Skeletal muscle cell (primary cell): ENCODE results near the gene FBXO44.
"Not testable (repeated sequence)": the region's sequence is repeated elsewhere in the genome, so short reads cannot be mapped to it uniquely, and the experiment has no call there.

Experiments
- DNase-seq: peaks from one replicate; pipeline ENCODE4 v3.0.0-alpha.2; 2010; ENCODE audit warnings: low read depth
- H3K4me3 ChIP-seq: 2 replicates; pipeline ENCODE4 v1.5.1; 2011; ENCODE audit warnings: low read depth, mild to moderate bottlenecking, control low read depth, low read length, moderate library complexity

FBXO44 gene

DNA sequence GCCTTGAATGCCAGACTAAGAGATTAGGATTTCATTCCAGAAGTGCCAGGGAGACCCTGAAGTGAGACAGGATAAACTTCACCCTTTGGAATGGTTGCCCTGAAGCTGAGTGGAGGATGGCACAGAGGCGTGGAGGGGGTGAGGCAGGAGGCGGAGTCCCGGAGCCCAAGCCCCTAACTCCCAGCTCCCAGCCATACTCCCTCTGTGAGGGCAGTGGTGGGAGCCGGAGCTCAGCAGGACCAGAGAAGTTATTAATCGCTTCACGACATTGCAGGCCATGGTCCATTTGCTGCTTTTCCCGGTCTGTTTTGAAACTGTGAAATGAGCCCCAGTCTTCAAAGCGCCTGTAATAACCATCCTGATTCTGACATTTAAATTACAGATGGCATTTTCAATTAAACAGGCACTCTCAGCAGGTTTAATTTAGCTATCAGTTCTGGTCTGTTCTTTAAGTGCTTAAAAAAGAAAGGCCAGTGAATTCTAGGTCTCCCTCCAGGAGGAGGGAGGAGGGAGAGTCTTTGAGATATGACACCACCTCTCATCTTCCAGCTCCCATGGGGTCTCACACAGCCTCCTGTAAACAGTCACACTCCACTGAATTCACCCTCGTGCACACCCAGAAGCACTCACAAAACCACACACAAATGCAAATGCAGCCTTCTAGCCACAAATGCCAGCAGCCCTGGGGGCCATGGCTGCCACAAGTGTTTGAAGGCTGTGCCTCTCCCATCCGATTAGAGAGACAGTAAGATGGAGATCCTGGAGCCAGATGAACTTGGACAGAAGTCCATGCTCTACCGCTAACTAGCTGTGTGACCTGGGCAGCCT is 20.1 kb upstream of the FBXO44 start:
- H3K4me3 ChIP-seq: no peak overlapping the region
- DNase-seq: no peak

DNA sequence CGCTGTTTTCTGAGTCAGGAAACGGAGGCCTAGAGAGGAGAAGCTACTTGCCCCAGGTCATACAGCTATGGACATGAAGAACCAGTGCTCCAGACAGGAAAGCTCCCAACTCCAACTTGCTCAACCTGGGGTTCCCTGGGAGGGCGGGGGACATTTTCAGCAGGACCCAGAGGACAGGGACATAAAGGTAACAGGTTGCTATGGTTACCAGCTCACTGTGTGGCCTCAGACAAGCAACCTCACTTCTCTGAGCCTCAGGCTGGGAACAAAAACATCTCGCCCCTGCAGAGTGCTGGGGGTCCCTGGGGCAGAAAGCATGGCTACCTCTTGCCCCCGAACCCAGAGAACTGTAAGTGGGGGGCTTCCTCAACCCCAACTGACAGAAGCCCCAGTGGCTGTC is 16.6 kb upstream of the FBXO44 start:
- no peak for DNase-seq
- no peak overlapping the region for H3K4me3 ChIP-seq

DNA sequence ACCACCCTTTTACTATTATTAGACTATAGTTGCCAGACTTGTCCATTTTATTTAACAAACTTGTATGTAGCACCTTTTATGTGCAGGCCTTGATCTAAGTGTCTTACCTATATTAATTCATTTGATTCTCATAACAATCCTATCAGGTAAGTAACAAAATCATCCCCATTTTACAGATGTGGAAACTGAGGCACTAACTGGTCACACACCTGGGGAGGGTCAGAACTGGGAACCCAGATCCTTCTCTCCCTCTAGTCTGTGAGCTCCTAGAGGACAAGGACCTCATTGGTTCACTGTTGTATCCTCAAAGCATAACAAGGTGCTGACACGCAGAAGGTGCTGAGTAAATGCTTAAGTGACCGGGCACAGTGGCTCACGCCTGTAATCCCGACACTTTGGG is 15.3 kb upstream of the FBXO44 start:
- no peak overlapping the region for H3K4me3 ChIP-seq
- no peak for DNase-seq

DNA sequence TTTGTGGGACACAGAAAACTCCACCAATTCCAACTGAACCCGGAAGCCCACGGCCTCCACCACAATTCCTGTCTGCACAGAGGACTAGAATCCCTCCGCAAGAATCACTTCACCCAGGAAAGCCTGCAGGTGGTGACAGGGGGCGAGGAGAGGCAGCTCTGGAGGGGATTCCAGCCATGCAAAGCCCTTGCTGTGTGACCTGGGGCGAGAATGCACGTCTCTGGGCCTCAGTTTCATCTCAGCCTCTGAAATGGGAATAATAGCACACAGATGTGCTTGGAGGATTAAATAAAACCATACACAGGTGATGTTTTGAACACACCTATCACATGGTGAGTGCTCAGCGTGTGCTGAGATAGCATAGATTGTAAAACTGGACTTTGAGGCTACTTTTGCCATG is 14.6 kb upstream of the FBXO44 start:
- no peak for DNase-seq

DNA sequence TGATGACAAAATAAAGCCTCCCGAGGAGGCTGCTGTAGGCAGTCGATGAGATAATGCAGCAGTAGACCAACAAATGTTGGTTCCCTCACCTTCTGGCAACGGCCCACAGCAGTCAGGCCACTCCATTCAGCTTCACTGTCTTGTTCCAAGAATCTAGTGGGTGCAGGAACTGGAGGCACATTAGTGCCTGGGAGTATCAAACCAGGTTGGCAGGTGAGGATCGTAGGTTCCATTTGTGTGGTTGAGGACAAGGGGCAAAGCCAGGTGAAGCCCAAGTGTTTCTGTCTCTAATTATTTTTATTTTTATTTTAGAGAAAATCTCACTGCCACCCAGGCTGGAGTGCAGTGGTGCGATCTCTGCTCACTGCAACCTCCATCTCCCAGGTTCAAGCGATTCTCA is 13.7 kb upstream of the FBXO44 start:
- H3K4me3 ChIP-seq: no peak overlapping the region

More for the DNA sequence above, 14.6 kb upstream of the FBXO44 start:
- no peak overlapping the region for H3K4me3 ChIP-seq

DNA sequence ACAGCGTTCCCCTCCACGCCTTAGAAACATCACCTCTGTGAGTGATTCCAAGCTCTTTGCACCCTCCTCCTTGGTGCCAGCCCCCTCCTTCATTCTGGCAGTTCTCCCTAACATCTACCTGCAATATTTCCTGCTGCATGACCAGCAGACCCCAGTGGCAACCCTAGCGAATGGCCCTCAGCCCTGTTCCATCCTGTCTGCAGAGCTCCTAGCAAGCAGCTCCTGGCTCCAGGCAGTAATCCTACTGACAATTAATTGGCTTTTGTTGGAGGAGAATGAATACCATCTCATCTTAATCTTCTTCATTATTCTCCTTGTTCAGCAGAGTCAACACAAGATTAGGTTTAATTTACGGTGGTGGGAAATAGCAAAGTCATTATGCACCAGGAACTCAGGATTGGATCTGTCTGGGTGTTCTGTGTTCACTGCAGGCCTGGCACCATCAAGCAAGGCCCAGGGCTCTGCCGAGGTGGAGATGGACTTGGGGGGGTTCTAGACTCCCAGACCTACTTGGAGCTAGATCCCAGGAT is 12.8 kb upstream of the FBXO44 start:
- DNase-seq: no peak
- no peak overlapping the region for H3K4me3 ChIP-seq

More for the DNA sequence above, 13.7 kb upstream of the FBXO44 start:
- no peak for DNase-seq

DNA sequence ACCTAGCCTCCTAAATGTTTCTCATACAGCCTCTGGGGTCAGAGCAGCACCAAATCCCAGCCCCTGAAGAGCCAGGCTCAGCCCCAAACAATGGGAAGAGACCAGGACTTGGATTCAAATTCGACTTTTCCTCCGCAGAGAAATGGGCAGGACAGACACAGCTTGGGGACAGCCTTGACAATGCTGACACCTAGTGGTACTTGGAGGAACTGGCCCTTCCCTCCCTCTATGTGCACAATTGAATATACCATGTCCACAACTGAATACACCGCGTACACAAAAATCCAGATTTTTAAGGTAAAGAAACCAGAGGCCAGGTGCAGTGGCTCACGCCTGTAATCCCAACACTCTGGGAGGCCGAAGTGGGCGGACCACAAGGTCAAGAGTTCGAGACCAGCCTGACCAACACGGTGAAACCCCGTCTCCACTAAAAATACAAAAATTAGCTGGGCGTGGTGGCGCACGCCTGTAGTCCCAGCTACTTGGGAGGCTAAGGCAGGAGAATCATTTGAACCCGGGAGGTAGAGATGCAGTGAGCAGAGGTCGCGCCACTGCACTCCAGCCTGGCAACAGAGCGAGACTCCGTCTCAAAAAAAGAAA is 12.2 kb upstream of the FBXO44 start:
- H3K4me3 ChIP-seq, DNase-seq: not testable (repeated sequence)

DNA sequence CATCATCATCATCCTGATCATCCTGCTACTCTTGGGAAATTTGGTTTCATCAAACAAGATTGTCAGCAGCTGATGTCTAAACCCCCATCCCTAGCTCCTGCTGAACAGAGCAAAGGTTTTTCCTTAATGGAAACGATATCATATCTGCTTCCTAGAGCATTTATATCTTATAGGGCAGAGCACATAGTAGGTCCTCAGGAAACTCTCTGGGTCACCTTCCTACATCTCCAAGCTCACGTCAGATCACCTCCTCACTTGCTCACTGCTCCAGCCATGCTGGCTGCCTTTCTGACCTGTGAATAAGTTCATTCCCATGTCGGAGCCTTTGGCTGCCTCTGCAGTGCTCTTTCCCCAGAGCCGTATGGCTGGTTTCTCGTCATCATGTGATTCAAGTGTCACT is 10.9 kb upstream of the FBXO44 start:
- no peak overlapping the region for H3K4me3 ChIP-seq
- DNase-seq: no peak

DNA sequence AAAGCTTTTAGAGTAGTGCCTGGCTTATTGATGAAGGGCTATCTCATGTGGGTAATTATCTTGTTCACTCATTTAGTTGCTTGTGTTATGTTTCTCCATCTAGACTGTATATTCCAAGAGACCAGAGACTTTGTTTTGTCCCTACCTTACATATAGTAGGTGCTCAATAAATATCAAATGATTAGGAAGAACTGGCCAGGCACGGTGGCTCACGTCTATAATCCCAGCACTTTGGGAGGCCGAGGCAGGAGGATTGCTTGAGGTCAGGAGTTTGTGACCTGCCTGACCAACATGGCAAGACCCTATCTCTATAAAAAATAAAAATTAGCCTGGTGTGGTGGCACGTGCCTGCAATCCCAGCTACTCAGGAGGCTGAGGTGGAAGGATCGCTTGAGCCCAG is 9.4 kb upstream of the FBXO44 start:
- H3K4me3 ChIP-seq: no peak overlapping the region
- DNase-seq: no peak

DNA sequence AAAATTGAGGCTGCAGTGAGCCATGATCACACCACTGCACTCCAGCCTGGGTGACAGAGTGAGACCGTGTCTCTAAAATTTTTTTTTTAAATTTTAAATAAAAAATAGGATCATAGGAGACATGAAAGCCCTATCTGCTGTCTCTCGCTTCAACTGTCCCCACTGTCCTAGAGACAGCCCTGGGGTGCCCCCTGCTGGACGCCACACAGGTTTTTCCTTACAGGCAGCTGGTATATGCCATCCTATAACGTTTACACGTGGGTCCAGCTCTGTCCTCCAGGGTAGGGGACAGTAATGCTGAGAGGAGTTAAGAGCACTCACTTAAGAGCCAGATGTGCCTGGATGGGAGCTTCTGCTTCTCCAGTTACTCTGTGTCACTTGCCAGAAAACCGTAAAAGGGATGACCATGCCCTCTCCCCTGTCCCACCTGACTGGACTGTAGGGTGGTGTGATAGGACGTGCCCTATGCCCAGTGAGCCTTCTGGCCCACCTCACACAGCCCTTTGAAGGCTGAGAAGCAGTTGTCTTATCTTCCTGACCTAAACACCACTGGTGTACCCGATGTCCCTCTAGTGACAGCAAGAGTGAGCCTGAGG is 8.9 kb upstream of the FBXO44 start:
- no peak overlapping the region for H3K4me3 ChIP-seq
- DNase-seq: no peak

DNA sequence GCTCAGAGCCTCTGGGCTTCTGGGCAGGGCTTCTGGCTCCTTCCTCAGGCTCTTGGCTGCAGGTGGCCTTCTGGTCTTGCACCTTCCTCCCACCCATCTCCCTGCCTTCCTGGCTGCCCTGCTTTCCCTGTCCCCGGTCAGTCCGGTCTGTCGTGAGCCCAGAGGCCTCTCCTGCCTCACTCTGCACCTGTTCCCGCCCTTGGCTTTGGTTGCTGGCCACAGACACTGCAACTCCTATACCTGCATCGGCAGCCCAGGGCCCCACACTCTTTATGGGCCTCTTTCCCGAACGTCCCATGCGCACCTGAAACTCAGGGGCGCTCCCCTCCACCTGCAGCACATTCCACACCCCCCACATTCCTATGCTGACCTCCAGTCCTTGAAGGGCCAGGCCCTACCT is 8.4 kb upstream of the FBXO44 start:
- H3K4me3 ChIP-seq: no peak overlapping the region
- no peak for DNase-seq

DNA sequence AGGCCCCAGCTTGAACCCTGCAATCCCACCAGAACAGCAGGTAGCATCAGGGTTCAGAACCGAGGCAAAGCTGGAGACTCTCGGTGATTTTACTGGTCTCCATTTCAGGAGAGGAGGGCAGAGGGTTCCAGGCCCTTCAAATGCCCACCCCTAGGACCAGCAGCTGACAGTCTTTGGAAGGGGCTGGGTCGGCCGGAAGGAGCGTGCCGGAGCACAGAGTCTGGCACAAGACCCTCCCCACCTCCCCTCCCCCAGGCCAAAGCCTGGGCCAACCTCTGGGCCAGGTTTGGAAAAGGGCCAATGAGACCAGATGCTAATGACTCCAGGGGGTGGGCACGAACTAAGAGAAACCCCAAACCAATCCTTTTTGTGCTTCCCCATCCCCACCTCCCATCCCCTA is 7.3 kb upstream of the FBXO44 start:
- DNase-seq: no peak
- H3K4me3 ChIP-seq: no peak overlapping the region

DNA sequence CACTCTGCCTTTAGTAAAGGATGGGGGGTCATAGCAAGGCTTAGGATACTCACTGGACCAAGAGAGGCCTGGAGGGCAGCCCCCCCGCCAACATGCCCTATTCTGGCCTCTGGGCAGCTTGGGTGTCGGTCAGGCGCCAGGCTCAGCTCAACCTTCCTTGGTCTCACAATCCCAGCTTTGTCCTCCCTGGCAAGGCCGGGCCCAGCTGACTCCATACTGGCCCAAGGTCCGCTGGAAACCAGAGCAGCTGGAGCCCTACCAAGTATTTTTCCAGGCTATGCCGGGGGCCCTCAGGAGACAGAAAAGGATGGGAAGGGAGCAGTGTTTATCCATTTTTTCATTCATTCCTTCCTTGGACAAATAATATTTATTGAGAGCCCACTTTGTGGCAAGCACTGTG is 6.6 kb upstream of the FBXO44 start:
- no peak overlapping the region for H3K4me3 ChIP-seq
- DNase-seq: no peak

DNA sequence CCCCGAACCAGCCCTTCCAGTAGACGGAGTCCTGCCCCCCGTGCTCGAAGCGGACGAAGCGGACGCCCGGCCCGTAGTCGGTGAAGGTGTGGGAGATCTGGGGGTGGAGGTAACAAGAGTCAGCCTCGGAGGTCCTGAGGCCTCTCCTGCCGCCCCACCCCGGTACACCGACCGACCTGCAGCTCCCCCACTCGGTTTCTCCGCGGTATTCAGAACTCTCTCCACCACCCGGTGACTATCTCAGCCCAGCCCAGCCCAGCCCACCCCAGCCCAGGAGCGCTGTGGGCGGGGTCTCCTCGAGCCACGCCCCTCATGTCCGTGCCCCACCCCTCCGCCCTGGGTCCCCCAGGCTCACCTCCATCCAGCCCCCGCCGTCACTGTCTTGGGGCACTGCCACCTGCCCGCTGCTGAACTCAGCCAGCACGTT is 5.9 kb upstream of the FBXO44 start:
- H3K4me3 ChIP-seq: no peak overlapping the region
- DNase-seq: no peak

DNA sequence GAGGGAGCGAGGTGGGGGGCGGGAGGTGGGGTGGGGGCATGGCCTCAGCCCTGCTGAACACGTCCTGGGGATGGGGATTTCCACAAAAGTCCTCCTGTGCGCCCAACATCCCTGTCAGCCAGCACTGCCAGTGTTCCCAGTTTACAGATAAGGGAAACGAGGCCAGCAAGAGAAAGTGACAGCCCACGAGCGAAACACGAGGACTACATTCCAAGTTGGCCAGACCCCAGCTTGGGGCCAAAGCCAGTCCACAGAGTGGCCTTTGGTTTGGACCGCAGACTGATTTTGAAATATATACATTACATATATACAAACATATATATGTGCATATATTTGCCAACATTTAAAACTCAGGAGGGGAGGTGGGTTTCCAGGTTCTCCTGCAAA is 5.4 kb upstream of the FBXO44 start:
- no peak overlapping the region for H3K4me3 ChIP-seq
- no peak for DNase-seq

DNA sequence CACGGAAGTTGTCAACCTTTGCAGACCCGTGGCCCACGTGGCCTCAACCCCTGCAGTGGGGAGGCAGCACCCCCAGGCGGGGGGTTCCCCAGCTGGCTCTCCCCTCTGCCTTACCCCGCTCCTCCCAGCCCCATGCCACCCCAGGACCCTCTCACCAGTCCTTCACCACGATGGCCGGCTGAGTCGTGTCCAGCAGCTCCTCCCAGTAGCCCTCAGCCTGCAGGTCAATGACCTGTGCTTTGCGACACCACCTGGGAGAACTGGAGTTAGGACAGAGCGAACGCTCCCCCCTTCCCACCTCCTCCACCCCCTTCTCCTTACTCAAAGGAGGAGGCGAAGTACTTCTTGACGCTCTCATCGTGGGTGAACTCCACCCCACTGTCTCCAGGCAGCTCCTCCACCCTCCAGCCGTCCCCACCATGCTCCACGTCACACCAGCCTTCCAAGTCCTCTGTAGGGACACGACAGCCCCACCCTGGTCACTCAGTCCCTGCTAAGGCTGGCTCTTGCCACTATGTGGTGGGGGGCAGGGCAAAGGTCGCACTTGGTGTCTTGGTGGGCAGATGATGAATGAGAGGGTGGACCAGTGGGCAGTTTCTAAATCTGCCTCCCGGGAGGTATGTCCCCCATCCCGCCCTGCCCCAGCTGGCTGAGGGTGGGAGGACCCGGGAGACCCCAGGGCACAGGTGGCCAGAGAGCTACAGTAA is 4.9 kb upstream of the FBXO44 start:
- H3K4me3 ChIP-seq: no peak overlapping the region
- no peak for DNase-seq

DNA sequence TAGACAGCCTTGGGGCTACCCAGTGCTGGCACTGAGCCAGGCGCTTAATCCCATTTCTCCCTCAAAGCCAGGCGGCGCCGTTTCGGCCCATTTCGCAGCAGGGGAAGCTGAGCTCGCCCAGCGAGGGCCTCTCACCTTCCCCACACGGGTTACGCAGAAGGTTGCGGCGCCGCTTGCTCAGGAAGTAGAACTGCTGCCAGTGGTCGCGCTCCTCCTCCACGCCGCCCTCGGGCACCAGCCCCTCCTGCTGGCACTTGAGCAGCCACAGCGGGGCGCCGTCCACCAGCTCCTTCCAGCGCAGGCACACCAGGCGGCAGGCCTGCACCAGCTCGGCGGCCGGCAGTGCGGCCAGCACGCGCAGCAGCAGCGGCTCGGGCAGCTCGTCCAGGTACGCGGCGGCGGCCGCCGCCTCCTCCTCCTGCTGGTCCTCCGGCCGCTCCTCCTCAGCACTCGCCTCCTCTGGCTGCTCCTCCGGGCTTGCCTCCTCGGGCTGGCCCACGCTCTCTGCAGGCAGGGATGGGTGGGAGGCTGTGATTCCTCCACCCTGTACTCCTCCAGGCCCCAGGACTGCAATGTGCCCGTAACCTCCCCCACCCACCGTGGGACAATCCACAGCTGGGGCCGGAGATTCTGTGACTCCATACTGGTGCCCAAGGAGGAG is 4.2 kb upstream of the FBXO44 start:
- no peak for DNase-seq

DNA sequence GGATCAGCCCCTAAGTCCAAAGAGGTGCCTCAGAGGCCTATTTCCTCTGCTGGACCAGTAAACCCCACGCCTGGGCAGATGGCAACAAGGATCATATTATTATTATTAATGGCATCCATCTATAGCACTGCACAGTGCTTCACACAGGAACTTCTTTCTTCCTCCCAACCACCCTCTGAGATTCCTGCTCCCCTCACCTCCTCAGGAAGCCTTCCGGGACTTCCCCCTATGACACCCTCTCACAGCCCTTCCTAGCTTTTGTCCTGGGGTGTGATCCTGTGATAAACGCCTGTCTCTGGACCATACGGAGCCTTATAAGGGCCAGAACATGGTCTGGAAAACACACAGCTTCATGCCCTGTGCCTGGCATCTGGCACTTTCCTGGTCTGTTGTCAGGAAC is 3.7 kb upstream of the FBXO44 start:
- H3K4me3 ChIP-seq: no peak overlapping the region
- no peak for DNase-seq

More for the DNA sequence above, 4.2 kb upstream of the FBXO44 start:
- no peak overlapping the region for H3K4me3 ChIP-seq

DNA sequence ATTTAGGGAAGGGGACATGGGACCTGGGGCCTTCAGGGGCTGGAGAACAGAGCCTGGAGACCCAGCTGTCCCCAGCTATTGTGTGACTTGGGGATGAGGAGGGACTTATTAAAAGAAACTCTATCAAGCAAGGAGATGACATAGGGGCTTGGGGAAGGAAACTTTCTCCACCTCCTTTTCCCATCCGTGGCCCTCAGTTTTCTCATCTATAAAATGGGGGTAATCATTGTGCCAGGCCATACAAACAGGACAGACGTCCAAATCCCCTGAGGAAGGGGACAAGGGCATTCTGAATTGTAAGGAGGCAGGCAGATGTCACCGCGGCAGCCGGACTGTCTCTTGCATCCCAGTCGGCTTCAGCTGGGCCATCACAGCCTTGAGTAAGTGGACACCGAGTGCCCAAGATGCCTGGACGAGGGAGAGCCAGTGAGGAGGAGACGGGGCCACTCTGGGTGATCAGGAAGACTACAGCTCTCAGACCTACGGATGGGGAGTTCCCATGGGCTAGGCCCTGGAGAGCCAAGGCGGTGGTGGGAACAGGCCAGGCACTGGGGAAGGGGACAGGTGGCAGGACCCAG is 2.4 kb upstream of the FBXO44 start:
- H3K4me3 ChIP-seq: no peak overlapping the region
- no peak for DNase-seq
